Measurements from ENCODE around the gene PROKR1.

Gene PROKR1

GRCh38 chr2:68653538-68653982 is 10.2 kb downstream of the PROKR1 start:
- Histone ChIP-seq H3K4me1 (ENCODE audit: control insufficient read depth, insufficient read depth, low read length) (no peaks in the 10 kb centered on the region), H3K27me3 (ENCODE audit: control insufficient read depth, insufficient read depth, low read length) (no peaks in the 10 kb centered on the region), H3K9me3 (ENCODE audit: control insufficient read depth, insufficient read depth, low read length) (no peaks in the 10 kb centered on the region), H3K36me3 (ENCODE audit: control insufficient read depth, insufficient read depth, low read length) (no peaks in the 10 kb centered on the region), H3K4me3 (ENCODE audit: low read length) (no peak overlapping the region), H3K27ac (ENCODE audit: low read length) (no peak overlapping the region)
- no CpG with 5 or more reads among the region's 10 CpGs for WGBS (ENCODE audit: insufficient coverage, insufficient read length)
- no peak for DNase-seq (ENCODE audit: low read depth, low spot score)

GRCh38 chr2:68658266-68658665 is 14.9 kb downstream of the PROKR1 start:
- no CpG with 5 or more reads among the region's 6 CpGs for WGBS (ENCODE audit: insufficient coverage, insufficient read length)
- H3K27ac ChIP-seq (ENCODE audit: low read length): no peak overlapping the region
- no peaks in the 10 kb centered on the region for H3K4me1 ChIP-seq (ENCODE audit: control insufficient read depth, insufficient read depth, low read length)
- no peaks in the 10 kb centered on the region for H3K27me3 ChIP-seq (ENCODE audit: control insufficient read depth, insufficient read depth, low read length)
- H3K4me3 ChIP-seq (ENCODE audit: low read length): no peak overlapping the region
- no peak for DNase-seq (ENCODE audit: low read depth, low spot score)
- no peaks in the 10 kb centered on the region for H3K9me3 ChIP-seq (ENCODE audit: control insufficient read depth, insufficient read depth, low read length)
- no peaks in the 10 kb centered on the region for H3K36me3 ChIP-seq (ENCODE audit: control insufficient read depth, insufficient read depth, low read length)

- no peak overlapping the region for H3K4me3 ChIP-seq (ENCODE audit: low read length)
- H3K4me1 ChIP-seq (ENCODE audit: control insufficient read depth, insufficient read depth, low read length): no peaks in the 10 kb centered on the region
- no peaks in the 10 kb centered on the region for H3K36me3 ChIP-seq (ENCODE audit: control insufficient read depth, insufficient read depth, low read length)
- no peaks in the 10 kb centered on the region for H3K27me3 ChIP-seq (ENCODE audit: control insufficient read depth, insufficient read depth, low read length)
- H3K27ac ChIP-seq (ENCODE audit: low read length): no peak overlapping the region
- no peaks in the 10 kb centered on the region for H3K9me3 ChIP-seq (ENCODE audit: control insufficient read depth, insufficient read depth, low read length)
- no peak for DNase-seq (ENCODE audit: low read depth, low spot score)
Measured at GRCh38 chr2:68659081-68659480, 15.7 kb downstream of the PROKR1 start.

GRCh38 chr2:68660658-68661057 is 17.3 kb downstream of the PROKR1 start:
- H3K4me3 ChIP-seq (ENCODE audit: low read length): no peak overlapping the region
- no peaks in the 10 kb centered on the region for H3K9me3 ChIP-seq (ENCODE audit: control insufficient read depth, insufficient read depth, low read length)
- H3K36me3 ChIP-seq (ENCODE audit: control insufficient read depth, insufficient read depth, low read length): no peaks in the 10 kb centered on the region
- no peaks in the 10 kb centered on the region for H3K4me1 ChIP-seq (ENCODE audit: control insufficient read depth, insufficient read depth, low read length)
- no CpG with 5 or more reads among the region's 3 CpGs for WGBS (ENCODE audit: insufficient coverage, insufficient read length)
- DNase-seq (ENCODE audit: low read depth, low spot score): no peak
- H3K27ac ChIP-seq (ENCODE audit: low read length): no peak overlapping the region
- H3K27me3 ChIP-seq (ENCODE audit: control insufficient read depth, insufficient read depth, low read length): no peaks in the 10 kb centered on the region

GRCh38 chr2:68662466-68662865 is 19.1 kb downstream of the PROKR1 start:
- no peaks in the 10 kb centered on the region for H3K27me3 ChIP-seq (ENCODE audit: control insufficient read depth, insufficient read depth, low read length)
- no peak overlapping the region for H3K27ac ChIP-seq (ENCODE audit: low read length)
- no peaks in the 10 kb centered on the region for H3K9me3 ChIP-seq (ENCODE audit: control insufficient read depth, insufficient read depth, low read length)
- no CpG with 5 or more reads among the region's 2 CpGs for WGBS (ENCODE audit: insufficient coverage, insufficient read length)
- no peaks in the 10 kb centered on the region for H3K36me3 ChIP-seq (ENCODE audit: control insufficient read depth, insufficient read depth, low read length)
- H3K4me1 ChIP-seq (ENCODE audit: control insufficient read depth, insufficient read depth, low read length): no peaks in the 10 kb centered on the region
- DNase-seq (ENCODE audit: low read depth, low spot score): no peak
- H3K4me3 ChIP-seq (ENCODE audit: low read length): no peak overlapping the region

GRCh38 chr2:68663371-68664156 is 20.2 kb downstream of the PROKR1 start:
- DNase-seq (ENCODE audit: low read depth, low spot score): no peak
- Histone ChIP-seq H3K9me3 (ENCODE audit: control insufficient read depth, insufficient read depth, low read length) (no peaks in the 10 kb centered on the region), H3K36me3 (ENCODE audit: control insufficient read depth, insufficient read depth, low read length) (no peaks in the 10 kb centered on the region), H3K4me3 (ENCODE audit: low read length) (no peak overlapping the region), H3K27me3 (ENCODE audit: control insufficient read depth, insufficient read depth, low read length) (no peaks in the 10 kb centered on the region), H3K4me1 (ENCODE audit: control insufficient read depth, insufficient read depth, low read length) (no peaks in the 10 kb centered on the region), H3K27ac (ENCODE audit: low read length) (no peak overlapping the region)
- WGBS (ENCODE audit: insufficient coverage, insufficient read length): no CpG with 5 or more reads among the region's 7 CpGs

GRCh38 chr2:68667371-68667770 is 24.0 kb downstream of the PROKR1 start:
- no peak for DNase-seq (ENCODE audit: low read depth, low spot score)
- Histone ChIP-seq H3K9me3 (ENCODE audit: control insufficient read depth, insufficient read depth, low read length) (no peaks in the 10 kb centered on the region), H3K27me3 (ENCODE audit: control insufficient read depth, insufficient read depth, low read length) (no peaks in the 10 kb centered on the region), H3K36me3 (ENCODE audit: control insufficient read depth, insufficient read depth, low read length) (no peaks in the 10 kb centered on the region), H3K27ac (ENCODE audit: low read length) (no peak overlapping the region), H3K4me1 (ENCODE audit: control insufficient read depth, insufficient read depth, low read length) (peaks cover 1% of the 10 kb centered on the region; the same call in 1 of the 2 replicates), H3K4me3 (ENCODE audit: low read length) (no peak overlapping the region)
- WGBS (ENCODE audit: insufficient coverage, insufficient read length): no CpG with 5 or more reads among the region's 2 CpGs

GRCh38 chr2:68669651-68670050 is 26.3 kb downstream of the PROKR1 start:
- H3K4me1 ChIP-seq (ENCODE audit: control insufficient read depth, insufficient read depth, low read length): peaks cover 1% of the 10 kb centered on the region; the same call in 1 of the 2 replicates
- no peak overlapping the region for H3K27ac ChIP-seq (ENCODE audit: low read length)
- no CpG with 5 or more reads among the region's 3 CpGs for WGBS (ENCODE audit: insufficient coverage, insufficient read length)
- no peak overlapping the region for H3K4me3 ChIP-seq (ENCODE audit: low read length)
- no peaks in the 10 kb centered on the region for H3K27me3 ChIP-seq (ENCODE audit: control insufficient read depth, insufficient read depth, low read length)
- DNase-seq (ENCODE audit: low read depth, low spot score): no peak
- H3K36me3 ChIP-seq (ENCODE audit: control insufficient read depth, insufficient read depth, low read length): no peaks in the 10 kb centered on the region
- no peaks in the 10 kb centered on the region for H3K9me3 ChIP-seq (ENCODE audit: control insufficient read depth, insufficient read depth, low read length)

GRCh38 chr2:68671961-68672360 is 28.6 kb downstream of the PROKR1 start:
- Histone ChIP-seq H3K9me3 (ENCODE audit: control insufficient read depth, insufficient read depth, low read length) (no peaks in the 10 kb centered on the region), H3K4me1 (ENCODE audit: control insufficient read depth, insufficient read depth, low read length) (peaks cover 1% of the 10 kb centered on the region; the same call in 1 of the 2 replicates)
- WGBS (ENCODE audit: insufficient coverage, insufficient read length): no CpG with 5 or more reads among the region's 4 CpGs

GRCh38 chr2:68673631-68674030 is 30.3 kb downstream of the PROKR1 start:
- Histone ChIP-seq H3K9me3 (ENCODE audit: control insufficient read depth, insufficient read depth, low read length) (no peaks in the 10 kb centered on the region), H3K27ac (ENCODE audit: low read length) (no peak overlapping the region), H3K4me3 (ENCODE audit: low read length) (no peak overlapping the region), H3K4me1 (ENCODE audit: control insufficient read depth, insufficient read depth, low read length) (peaks cover 1% of the 10 kb centered on the region; the same call in 1 of the 2 replicates), H3K27me3 (ENCODE audit: control insufficient read depth, insufficient read depth, low read length) (no peaks in the 10 kb centered on the region), H3K36me3 (ENCODE audit: control insufficient read depth, insufficient read depth, low read length) (no peaks in the 10 kb centered on the region)
- no CpG with 5 or more reads among the region's 3 CpGs for whole genome bisulfite sequencing (ENCODE audit: insufficient coverage, insufficient read length)
- DNase-seq (ENCODE audit: low read depth, low spot score): no peak

More at GRCh38 chr2:68671961-68672360, 28.6 kb downstream of the PROKR1 start:
- DNase-seq (ENCODE audit: low read depth, low spot score): no peak
- H3K36me3 ChIP-seq (ENCODE audit: control insufficient read depth, insufficient read depth, low read length): no peaks in the 10 kb centered on the region
- no peaks in the 10 kb centered on the region for H3K27me3 ChIP-seq (ENCODE audit: control insufficient read depth, insufficient read depth, low read length)
- no peak overlapping the region for H3K27ac ChIP-seq (ENCODE audit: low read length)
- H3K4me3 ChIP-seq (ENCODE audit: low read length): no peak overlapping the region

- H3K4me1 ChIP-seq (ENCODE audit: control insufficient read depth, insufficient read depth, low read length): peaks cover 1% of the 10 kb centered on the region; the same call in 1 of the 2 replicates
- H3K9me3 ChIP-seq (ENCODE audit: control insufficient read depth, insufficient read depth, low read length): no peaks in the 10 kb centered on the region
- no peak for DNase-seq (ENCODE audit: low read depth, low spot score)
- no peak overlapping the region for H3K4me3 ChIP-seq (ENCODE audit: low read length)
- no peak overlapping the region for H3K27ac ChIP-seq (ENCODE audit: low read length)
- no peaks in the 10 kb centered on the region for H3K36me3 ChIP-seq (ENCODE audit: control insufficient read depth, insufficient read depth, low read length)
- no peaks in the 10 kb centered on the region for H3K27me3 ChIP-seq (ENCODE audit: control insufficient read depth, insufficient read depth, low read length)
Measured at GRCh38 chr2:68675470-68675869, 32.1 kb downstream of the PROKR1 start.

Data from iPS DF 6.9 (cell line).